ENCODE measurements around the gene FIBCD1.

FIBCD1 gene

DNA sequence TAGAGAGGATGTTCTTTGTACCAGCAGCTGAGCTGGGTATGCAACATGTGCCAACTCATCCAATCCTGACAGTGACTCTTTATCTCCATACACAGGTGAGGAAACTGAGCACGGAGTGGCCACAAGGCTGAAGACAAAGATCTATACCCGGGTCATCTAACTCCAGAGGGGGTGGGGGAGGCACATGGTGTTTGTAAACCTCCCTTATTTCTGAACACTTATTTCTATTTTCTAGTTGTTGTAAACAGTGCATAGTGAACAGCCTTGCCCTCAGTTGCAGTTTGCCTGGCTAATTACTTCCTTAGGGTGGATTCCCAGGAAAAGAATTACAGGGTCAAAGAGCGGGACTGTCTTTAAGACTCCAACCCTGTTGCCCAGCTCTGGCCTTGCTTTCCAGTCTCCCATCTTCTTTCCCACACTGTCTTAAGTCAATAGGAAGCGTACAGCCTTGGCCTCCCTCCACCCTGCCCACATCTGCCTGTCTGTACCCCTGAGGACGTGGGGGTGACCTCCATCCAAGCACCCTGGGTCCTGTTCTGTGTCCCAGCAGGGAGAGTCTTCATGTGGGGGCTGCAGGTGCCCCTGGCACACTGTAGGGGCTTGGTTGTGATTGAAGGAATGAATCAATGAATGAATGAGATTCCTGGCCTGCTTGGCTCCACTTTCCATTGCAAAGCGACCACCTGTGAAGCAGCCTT, 13.2 kb upstream of the FIBCD1 start:
- TF ChIP-seq, protein P1, sequence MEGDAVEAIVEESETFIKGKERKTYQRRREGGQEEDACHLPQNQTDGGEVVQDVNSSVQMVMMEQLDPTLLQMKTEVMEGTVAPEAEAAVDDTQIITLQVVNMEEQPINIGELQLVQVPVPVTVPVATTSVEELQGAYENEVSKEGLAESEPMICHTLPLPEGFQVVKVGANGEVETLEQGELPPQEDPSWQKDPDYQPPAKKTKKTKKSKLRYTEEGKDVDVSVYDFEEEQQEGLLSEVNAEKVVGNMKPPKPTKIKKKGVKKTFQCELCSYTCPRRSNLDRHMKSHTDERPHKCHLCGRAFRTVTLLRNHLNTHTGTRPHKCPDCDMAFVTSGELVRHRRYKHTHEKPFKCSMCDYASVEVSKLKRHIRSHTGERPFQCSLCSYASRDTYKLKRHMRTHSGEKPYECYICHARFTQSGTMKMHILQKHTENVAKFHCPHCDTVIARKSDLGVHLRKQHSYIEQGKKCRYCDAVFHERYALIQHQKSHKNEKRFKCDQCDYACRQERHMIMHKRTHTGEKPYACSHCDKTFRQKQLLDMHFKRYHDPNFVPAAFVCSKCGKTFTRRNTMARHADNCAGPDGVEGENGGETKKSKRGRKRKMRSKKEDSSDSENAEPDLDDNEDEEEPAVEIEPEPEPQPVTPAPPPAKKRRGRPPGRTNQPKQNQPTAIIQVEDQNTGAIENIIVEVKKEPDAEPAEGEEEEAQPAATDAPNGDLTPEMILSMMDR (IDR thresholded peaks at IDR 0.05; ENCODE audit: low read depth, low read length), result no peak

DNA sequence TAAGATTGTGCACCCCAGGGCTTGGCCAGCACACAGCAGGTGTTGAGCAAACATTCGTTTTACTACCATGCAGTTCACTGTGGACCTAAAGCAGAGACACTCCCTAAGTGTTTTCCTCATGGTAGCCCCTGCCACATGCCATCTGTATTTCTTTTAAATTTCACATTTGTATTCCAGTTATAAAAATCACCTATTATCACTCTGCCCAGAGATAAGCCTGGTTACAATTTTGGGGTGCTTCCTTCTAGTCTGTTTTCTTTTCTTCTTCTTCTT, 10.9 kb upstream of the FIBCD1 start:
- no peak for DNase-seq (ENCODE audit: extremely low read depth, low read depth)
- TF ChIP-seq, protein P1 (IDR thresholded peaks at IDR 0.05; ENCODE audit: low read depth, low read length), result no peak

More for the DNA sequence above, 13.2 kb upstream of the FIBCD1 start:
- no peak for DNase-seq (ENCODE audit: extremely low read depth, low read depth)

DNA sequence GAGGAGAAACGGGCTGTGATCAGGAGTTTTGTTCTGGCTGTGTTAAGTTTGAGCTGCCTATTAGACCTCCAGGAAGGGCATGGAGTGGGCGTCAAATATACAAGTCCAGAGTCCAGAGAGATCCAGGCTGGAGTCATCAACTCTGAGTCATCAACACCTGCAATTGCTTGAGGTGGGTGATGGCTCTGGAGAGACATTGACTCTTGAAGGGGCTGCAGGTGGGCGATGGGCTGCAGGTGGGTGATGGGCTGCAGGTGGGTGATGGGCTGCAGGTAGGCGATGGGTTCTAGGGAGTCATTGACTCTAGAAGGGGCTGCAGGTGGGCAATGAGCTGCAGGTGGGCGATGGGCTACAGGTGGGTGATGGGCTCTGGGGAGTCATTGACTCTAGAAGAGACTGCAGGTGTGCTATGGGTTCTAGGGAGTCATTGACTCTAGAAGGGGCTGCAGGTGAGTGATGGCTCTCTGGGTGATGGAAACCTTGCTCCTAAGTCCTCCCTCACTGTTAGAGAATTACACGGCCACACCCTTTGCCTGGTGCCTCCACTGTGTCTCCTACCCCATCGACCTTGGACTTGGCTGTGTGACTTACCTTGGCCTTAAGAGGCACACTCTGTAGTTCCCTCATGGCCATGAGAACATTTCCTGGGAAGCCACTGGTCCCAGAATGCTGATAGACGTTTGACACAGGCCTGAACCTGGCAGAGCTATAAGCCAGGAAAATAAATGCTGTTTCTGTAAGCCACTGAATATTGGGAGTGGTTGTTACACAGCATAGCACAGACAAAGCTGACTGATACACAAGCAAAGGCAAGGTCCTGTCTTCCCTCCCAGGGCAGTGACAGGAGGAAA, 10.4 kb upstream of the FIBCD1 start:
- no peak for DNase-seq (ENCODE audit: extremely low read depth, low read depth)
- TF ChIP-seq, protein P1 (IDR thresholded peaks at IDR 0.05; ENCODE audit: low read depth, low read length), result no peak

DNA sequence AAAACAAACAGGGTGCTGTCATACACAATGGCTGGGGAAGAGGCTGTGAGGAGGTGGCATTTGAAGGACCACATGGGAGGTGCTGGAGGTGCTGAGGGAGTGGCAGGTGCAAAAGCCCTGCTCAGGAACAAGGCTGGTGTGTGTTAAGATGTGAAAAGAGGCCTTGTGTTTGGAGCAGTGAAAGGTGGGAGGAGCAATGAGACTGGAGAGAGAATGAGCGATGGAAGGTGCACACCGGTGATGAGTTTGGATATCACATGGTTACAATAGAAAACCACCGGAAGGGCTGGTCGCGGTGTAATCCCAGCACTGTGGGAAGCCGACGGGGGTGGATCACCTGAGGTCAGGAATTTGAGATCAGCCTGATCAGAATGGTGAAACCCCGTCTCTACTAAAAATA, 9.2 kb upstream of the FIBCD1 start:
- DNase-seq (ENCODE audit: extremely low read depth, low read depth), result no peak
- TF ChIP-seq, protein P1 (IDR thresholded peaks at IDR 0.05; ENCODE audit: low read depth, low read length), result no peak

DNA sequence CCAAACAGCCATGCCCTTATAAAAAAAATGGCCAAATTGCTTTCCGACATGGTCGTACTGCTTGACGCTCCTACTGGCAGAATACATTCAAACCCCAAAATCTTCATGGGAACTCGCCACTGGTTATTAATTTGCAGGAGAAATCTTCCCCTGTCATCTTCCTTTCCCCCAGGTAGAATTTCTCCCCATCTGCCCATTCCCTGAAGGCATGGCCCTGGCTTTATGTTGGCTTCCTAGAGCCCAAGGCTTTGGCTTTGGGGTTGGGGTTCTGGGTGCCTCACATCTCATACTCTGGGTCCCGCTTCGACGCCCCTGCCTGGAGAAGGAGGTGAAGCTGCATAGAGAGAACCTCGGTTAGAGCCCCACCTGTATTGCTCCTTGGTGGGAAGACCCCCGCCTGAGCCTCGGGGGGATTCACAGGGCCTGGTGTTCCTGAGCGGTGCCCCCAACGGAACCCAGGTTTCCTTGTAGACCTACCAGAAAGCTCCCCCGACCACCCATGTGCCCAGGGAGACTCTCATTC, 8.6 kb upstream of the FIBCD1 start:
- TF ChIP-seq, protein P1 (IDR thresholded peaks at IDR 0.05; ENCODE audit: low read depth, low read length), result no peak
- DNase-seq (ENCODE audit: extremely low read depth, low read depth), result no peak

DNA sequence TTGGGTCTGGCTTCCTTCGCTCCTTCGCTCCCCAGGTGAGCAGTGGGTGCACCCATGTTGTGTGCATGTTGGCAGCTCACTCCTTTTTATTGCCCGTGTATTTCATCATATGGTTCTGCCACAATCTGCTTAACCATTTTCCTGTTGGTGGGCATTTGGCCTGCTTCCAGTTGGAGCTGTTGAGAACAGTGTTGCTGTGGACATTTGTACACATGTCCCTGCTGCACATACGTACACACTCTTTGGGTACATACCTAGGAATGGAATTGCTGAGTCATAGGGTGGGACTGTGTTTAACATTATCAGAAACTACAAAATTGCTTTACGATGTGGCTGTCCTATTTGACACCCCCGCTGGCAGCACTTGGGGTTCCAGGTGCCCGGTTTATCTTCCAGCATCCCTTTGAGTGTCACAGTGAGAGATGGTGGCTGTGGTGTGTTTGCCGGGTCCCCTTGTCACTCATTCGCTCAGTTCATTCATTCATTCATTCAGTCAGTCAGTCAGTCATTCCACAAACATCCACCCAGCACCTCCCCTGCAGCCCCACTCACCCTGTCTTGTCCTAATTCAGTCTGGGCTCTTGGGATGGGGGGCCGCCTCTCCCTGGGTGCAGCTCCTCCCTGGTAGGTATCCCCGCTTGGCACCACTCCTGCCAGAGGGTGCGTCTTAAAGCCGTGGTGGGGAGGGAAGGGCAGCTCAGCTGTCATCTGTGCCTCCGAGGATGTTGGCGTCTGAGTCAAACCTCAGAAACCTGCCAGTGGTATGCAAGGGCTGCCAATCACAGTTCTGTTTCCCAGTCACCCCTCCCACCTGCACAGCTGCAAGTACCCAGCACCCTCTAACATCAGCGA, 7.9 kb upstream of the FIBCD1 start:
- DNase-seq (ENCODE audit: extremely low read depth, low read depth), result no peak
- TF ChIP-seq, protein P1 (IDR thresholded peaks at IDR 0.05; ENCODE audit: low read depth, low read length), result no peak
